ENCODE results near the gene RASSF8.

Gene RASSF8

DNA sequence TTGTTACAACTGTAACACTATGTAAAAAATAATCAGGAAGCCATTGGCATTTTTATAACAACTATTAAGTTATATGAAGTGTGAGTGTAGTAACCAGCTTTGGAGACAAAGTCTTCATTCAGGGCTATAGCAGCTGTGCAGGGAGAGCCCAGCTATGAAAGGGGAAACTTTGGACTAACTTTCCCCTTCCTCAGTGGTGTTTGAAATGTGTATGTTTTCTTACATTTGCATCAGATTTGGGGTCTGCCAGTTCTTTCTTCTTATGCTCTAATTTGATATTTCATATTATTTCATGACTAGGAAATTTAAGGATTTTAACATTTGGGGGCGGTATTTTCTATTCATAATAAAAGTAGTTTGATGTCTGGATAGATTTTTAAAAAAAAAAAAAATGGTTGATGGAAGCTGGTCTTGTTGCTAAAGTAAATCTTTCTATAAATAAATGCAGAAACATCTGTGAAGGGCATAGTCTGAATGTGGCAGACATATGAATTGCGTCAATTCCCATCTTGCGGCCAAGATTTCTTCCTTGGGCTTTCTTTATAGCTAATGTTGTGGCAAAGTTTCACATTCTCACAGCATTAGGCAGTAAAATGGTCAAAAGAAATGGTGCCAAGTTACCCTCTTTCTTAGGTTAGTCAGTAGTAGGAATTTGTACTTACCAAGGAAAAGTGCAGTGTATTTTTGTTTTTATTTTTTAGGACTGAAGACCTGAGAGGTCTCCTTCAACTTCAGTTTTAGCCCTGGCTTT is 35.6 kb downstream of the RASSF8 start:
- DNase-seq, result no peak

GRCh38 chr12:25994901-25995625 is 36.6 kb downstream of the RASSF8 start:
- no peak for DNase-seq

DNA sequence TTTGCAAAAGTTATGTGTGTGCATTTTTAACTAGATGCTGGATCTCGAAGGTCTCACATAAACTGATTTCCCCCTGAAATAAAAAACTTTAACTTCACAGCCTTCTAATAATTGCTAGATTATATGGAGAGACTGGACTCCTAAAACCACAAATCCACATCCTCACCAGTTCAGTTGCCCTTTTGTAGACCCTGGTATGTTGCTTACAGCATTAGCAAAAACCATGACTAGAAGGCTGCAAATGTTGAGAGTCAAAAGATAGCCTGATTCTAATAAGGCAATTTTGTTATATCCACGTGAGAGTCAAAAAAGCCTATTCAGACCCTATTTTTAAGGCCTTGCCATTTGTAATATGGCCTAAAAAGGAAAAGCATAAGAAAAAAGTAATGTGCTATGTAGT is 37.4 kb downstream of the RASSF8 start:
- no peak for DNase-seq

- no peak for DNase-seq
These were observed 38.2 kb downstream of the RASSF8 start for GRCh38 chr12:25996677-25997076.

GRCh38 chr12:25997201-25997963 is 38.9 kb downstream of the RASSF8 start:
- DNase-seq, result no peak

DNA sequence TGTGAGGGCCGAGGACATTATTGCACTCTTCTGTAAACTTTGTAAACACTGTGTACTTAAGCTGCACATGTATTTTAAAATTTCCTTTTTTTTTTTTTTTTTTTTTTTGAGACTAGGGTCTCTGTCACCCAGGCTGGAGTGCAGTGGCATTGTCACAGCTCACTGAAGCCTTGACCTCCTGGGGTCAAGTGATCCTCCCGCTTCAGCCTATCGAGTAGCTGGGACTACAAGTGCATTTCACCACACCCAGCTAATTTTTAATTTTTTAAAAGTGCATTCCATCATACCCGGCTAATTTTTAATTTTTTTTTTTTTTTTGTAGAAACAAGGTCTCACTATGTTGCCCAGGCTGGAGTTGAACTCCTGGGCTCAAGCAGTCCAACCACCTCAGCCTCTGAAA is 42.4 kb downstream of the RASSF8 start:
- no peak for DNase-seq

DNA sequence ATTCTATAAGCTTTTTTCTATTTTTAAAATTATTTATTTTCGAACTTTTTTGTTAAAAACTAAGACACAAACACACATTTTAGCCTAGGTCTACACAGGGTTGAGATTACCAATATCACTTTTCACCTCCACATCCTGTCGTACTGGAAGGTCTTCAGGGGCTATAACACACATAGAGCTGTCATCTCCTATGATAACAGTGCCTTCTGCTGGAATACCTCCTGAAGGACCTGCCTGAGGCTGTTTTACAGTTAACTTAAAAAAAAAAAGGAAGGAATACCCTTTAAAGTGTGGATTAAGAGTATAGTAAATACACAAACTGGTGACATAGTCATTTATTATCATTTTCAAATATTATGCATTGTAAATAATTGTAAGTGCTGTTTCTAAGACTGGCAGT is 43.0 kb downstream of the RASSF8 start:
- DNase-seq, result no peak

- no peak for DNase-seq
These were observed 44.6 kb downstream of the RASSF8 start for GRCh38 chr12:26003065-26003464.

DNA sequence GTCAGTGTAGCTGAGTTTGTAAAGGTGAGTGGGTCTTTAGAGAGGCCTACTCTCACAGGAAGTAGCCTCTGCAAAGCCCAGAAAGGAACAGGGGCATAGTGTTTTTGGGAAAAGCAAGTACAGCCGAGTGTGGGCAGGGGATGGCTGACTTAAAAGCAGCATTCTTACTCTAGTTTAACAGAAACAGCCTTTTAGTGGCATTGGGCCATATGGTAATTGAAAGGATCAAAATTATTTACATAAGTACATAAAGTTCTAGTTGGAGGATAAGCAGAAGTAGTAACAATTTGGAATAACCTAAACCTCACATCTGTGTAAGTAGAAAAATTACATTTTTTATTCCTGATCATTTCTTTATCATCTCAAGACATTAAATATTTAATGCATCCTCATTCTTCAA is 49.1 kb downstream of the RASSF8 start:
- DNase-seq, result no peak

- DNase-seq, result no peak
These were observed 51.1 kb downstream of the RASSF8 start for GRCh38 chr12:26009593-26009992.

GRCh38 chr12:26010293-26010821 is 51.9 kb downstream of the RASSF8 start:
- no peak for DNase-seq

DNA sequence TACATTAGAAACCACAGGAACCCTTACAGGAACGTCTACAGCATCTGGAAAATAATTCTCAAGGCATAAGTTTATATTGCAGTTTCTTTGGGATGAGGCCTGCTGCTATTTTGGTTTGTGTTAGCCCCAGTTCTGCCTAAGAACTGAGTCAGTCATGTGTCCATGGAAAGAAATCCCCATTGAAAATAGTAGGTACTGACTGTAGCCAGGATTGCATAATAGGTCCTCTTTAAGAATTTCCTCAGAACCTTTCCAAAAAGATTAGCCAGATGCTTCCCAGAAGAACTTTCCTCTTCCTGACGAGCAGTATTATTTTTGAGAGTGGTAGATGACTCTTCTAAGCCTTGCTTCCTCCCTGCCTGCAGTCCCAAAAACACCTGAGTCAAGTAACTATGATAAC is 52.6 kb downstream of the RASSF8 start:
- no peak for DNase-seq

DNA sequence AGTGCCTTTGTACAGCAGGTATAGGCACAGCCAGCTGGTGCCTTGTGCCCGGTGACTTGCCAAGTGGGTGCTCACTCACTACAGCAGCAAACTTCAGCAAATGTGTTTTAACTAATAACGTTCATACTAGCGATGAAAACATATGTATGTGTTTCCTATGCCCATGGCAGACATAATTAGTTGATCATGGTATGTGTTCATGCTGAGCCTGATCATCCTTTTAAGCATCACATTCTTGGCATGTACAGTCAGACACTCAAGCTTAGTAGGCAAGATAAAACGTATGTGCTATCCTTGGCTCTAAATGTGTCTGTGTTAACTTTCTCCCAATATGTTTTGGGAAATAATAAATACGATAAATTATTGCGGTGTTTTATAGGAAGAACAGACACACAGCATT is 55.6 kb downstream of the RASSF8 start:
- no peak for DNase-seq

GRCh38 chr12:26016516-26016915 is 58.0 kb downstream of the RASSF8 start:
- no peak for DNase-seq

DNA sequence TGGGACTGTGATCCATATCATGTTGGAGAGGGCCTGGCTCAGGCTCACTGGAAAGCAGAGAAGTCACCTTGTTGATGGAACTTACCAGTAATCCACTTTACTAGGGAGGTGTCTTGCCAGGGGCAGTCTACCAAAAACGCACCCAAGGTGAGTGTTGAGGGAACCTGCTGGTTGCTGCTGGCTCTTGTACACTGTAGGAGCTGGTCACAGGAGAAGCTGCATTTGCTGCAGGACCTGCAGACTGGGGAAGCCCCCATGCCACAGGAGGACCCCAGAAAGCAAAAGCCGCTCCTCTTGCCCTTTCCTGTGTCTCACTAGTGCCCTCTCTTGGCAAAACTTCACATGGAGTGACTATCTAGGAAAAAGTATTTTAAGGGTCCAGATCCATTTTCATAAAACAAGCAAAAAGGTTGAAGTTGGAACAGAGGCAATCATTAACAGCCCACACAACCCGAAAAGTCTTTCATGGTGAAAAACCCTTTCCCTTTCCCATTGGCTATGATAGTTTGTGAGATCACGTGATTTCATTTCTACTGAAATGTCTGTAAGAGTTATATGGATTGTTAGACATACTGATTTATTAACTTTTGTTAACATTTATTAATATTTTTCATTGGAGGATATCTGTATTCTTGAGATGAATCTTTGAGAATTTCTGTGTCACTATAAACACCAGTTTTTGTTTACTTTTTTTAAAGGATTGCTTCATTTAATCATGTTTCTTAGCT is 59.2 kb downstream of the RASSF8 start:
- DNase-seq, result no peak

DNA sequence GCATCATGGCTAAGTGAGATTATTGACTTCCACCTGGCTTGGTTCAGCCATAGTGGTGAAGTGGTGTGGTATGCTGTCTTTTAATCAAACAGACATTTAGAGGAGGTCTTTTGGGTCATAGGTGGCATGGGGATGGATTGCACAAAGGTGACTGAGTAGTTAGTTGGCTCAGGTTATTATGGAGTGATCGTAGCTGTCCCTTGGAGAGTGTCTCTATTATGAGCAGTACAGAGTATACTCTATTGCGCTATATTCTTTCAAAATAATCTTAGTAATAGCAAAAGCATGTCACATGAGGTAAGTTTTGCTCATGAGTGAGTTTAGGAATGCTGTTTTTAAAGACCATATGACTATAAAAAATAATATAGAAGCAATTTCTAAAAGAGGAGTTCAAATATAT is 60.4 kb downstream of the RASSF8 start:
- DNase-seq, result no peak

DNA sequence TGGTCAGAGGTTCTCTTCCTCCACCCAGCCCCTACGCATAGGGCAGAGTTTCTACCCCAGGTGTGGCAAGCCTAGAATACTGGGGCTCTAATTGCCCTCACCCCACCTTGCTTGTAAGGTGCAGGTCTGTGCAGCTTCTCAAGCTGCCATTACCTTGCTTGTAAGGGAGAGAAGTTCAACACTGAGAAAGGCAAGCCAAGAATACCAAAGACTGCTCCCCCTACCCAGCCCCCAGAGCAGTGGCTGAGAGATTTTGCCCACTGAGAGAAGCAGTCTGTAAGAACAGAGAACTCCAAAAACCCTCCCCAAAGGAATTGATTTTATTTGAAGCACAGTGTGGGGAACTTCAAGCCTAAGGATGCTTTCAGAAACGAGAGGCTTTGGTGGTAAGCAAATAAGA is 63.1 kb downstream of the RASSF8 start:
- no peak for DNase-seq

- DNase-seq, result no peak
These were observed 63.6 kb downstream of the RASSF8 start for GRCh38 chr12:26022043-26022442.

DNA sequence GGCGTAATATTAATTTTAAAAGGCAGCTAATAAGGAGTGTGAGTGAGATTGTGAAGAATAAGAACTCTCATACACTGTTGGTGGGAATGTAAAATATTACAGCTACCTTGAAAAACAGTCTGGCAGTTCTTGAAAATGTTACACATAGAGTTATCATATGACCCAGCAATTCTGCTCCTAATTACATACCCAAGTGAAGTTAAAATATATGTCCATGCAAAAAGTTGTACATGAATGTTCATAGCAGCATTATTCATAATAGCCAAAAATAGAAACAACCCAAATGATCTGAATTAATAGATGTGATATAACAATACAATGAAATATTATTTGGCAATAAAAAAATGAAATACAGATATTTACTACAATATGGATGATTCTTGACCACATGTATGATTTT is 68.2 kb downstream of the RASSF8 start:
- DNase-seq, result no peak

DNA sequence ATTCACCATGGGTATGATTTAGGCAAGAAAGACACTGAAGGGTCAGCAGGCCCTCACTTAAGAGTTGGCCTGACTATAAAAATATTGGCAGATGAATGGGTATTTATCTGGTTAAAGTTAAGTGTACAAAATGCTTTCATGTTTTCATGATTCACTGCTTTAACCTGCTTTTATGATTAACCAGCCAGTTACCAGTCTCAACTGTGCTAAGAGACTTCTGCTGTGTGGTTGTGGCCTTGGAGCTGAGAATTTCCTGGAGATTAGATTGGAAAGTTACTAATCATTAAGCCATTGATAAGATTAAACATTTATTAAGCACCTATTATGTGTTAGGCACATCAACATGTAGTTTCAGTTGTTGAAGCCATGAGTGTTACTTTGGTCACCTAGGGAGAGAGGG is 68.9 kb downstream of the RASSF8 start:
- no peak for DNase-seq

DNA sequence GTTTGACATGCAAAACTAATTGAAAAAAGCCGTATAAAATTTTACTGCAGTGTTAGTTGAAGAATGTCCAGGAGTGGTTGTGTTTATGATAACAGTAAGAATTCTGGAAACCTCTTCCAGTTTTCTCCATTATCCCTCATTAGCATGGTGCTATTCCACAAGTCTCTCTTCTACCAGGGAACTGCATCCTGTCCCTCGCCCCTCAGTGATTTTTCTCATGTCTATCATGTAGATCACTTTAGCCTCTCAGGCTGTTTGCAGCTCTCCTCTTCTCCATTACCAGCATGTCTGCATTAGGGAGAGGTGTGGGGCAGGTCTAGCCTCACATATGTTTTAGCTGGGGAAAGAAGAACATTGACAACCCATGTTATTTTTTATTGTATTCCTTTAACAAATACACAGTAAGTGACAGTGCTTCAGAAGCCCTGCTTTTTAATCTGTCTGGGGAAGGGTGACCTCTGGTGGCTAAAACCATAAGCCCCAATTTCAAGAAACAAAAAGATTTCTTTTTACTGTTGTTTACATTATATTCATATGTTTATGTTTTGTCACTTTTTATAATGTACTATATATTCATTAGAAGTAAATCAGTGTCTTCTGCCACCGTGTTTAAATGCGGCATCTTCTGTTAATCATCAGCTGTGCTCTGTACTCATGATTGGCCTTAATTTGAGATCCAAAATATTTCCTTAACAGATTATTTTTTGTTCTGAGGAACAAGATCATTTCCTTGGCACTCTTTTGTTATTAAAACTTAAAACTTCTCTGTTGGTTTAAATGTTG is 70.7 kb downstream of the RASSF8 start:
- DNase-seq, result no peak

DNA sequence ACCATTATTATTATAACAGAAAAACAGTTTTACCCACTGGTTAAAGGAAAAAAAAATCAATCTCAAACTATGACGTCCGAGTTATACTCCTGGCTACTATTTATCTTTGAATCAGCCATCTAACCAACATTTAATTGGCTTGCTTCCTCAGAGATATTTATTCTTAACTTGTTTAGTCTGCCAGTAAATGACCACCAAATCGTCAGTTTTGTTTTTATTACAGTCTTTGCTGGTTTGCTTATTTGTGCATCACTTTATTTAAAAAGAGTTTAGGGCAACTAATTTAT is 71.2 kb downstream of the RASSF8 start:
- DNase-seq, result no peak

All from activated naive CD4-positive, alpha-beta T cell treated with Interleukin-2 at 50 U/mL for 16 hours (primary cell).